Liver (tissue), 3 donors: Measurements from ENCODE around the gene BAHCC1.

Experiments
- ATF3 ChIP-seq: IDR thresholded peaks from 2 replicates; pipeline ENCODE4 v1.6.1; 2016; ENCODE audit warnings: antibody characterized with exemption
- CTCF ChIP-seq: fragments of 150-350 bp; IDR thresholded peaks from 2 replicates; pipeline ENCODE4 v1.5.1; 2017; ENCODE audit warnings: improper control_type of control experiment, low read depth, low read length; ENCODE audit not compliant: missing input control
- HNF4A ChIP-seq, 2 donors: conservative IDR thresholded peaks; 2 replicates each; pipeline ENCODE4 v1.6.1; 2016; ENCODE audit warnings: antibody characterized with exemption in 2 of 2, mild to moderate bottlenecking in 2 of 2
- JUND ChIP-seq, 2 donors: IDR thresholded peaks; 2 replicates each; pipeline ENCODE4 v1.6.1; 2016; ENCODE audit warnings: antibody characterized with exemption in 2 of 2
- MAX ChIP-seq: IDR thresholded peaks from 2 replicates; pipeline ENCODE4 v1.6.1; 2016; ENCODE audit warnings: antibody characterized with exemption
- NR2F2 ChIP-seq: IDR thresholded peaks from 2 replicates; pipeline ENCODE4 v1.6.1; 2016; ENCODE audit warnings: antibody characterized with exemption
- RAD21 ChIP-seq, 2 donors: IDR thresholded peaks; 2 replicates each; pipeline ENCODE4 v1.6.1; 2016; ENCODE audit warnings: antibody characterized with exemption in 2 of 2, mild to moderate bottlenecking in 2 of 2
- REST ChIP-seq: IDR thresholded peaks from 2 replicates; pipeline ENCODE4 v1.6.1; 2016; ENCODE audit warnings: antibody characterized with exemption, mild to moderate bottlenecking
- SP1 ChIP-seq: IDR thresholded peaks from 2 replicates; pipeline ENCODE4 v1.6.1; 2018; ENCODE audit warnings: antibody characterized with exemption, mild to moderate bottlenecking
- donor health status: healthy.
- donor health status: healthy.

- TF ChIP-seq CTCF (no peak), ATF3 (no peak), REST (no peak), JUND (IDR thresholded peaks at IDR 0.05) (no peak), RAD21 (IDR thresholded peaks at IDR 0.05) (no peak), NR2F2 (no peak), SP1 (no peak), MAX (no peak), HNF4A (conservative IDR thresholded peaks at IDR 0.05) (no peak)
Observed at GRCh38 chr17:81492202-81492601, 96.9 kb downstream of the BAHCC1 start.
